HEK293 (cell line): ENCODE results near the gene STX3.

Source experiments
- BCL11B ChIP-seq: fragments of 450-650 bp; formaldehyde crosslinking; IDR thresholded peaks from 2 replicates; pipeline ENCODE4 v1.5.1; 2016; ENCODE audit warnings: low read depth, missing biosample characterization, missing genetic modification characterization
- EGR2 ChIP-seq: fragments of 450-650 bp; formaldehyde crosslinking; IDR thresholded peaks from 2 replicates; pipeline ENCODE4 v1.5.1; 2016; ENCODE audit warnings: low read depth, missing biosample characterization, missing genetic modification characterization
- GFI1B ChIP-seq: fragments of 450-650 bp; formaldehyde crosslinking; IDR thresholded peaks from 2 replicates; pipeline ENCODE4 v1.5.1; 2016; ENCODE audit warnings: missing biosample characterization, missing genetic modification characterization
- GLIS1 ChIP-seq: fragments of 450-650 bp; formaldehyde crosslinking; IDR thresholded peaks from 2 replicates; pipeline ENCODE4 v1.5.1; 2016; ENCODE audit warnings: missing biosample characterization, missing genetic modification characterization
- KLF16 ChIP-seq: fragments of 450-650 bp; formaldehyde crosslinking; IDR thresholded peaks from 2 replicates; pipeline ENCODE4 v1.5.1; 2017; ENCODE audit warnings: missing biosample characterization, missing genetic modification characterization
- KLF9 ChIP-seq: fragments of 450-650 bp; formaldehyde crosslinking; IDR thresholded peaks from 2 replicates; pipeline ENCODE4 v1.5.1; 2016; ENCODE audit warnings: missing biosample characterization, missing genetic modification characterization, low read depth
- MEIS1 ChIP-seq: sonication (generic); formaldehyde crosslinking; IDR thresholded peaks from 2 replicates; pipeline ENCODE4 v1.8.1; 2022; ENCODE audit warnings: missing genetic modification reagents, mild to moderate bottlenecking, borderline replicate concordance
- SALL2 ChIP-seq: fragments of 450-650 bp; formaldehyde crosslinking; IDR thresholded peaks from 2 replicates; pipeline ENCODE4 v1.5.0; 2017; ENCODE audit warnings: missing biosample characterization, mild to moderate bottlenecking, missing genetic modification characterization, borderline replicate concordance
- TRIM28 ChIP-seq: IDR thresholded peaks from 2 replicates; pipeline ENCODE4 v1.6.1; 2011; ENCODE audit warnings: low read length, control low read depth, borderline replicate concordance
- ZFP3 ChIP-seq: fragments of 450-650 bp; formaldehyde crosslinking; IDR thresholded peaks from 2 replicates; pipeline ENCODE4 v1.5.1; 2016; ENCODE audit warnings: low read depth, missing biosample characterization, missing genetic modification characterization
- ZFP41 ChIP-seq: fragments of 450-650 bp; formaldehyde crosslinking; IDR thresholded peaks from 2 replicates; pipeline ENCODE4 v1.5.1; 2016; ENCODE audit warnings: missing biosample characterization, missing genetic modification characterization, borderline replicate concordance
- ZFP69B ChIP-seq: fragments of 450-650 bp; formaldehyde crosslinking; IDR thresholded peaks from 2 replicates; pipeline ENCODE4 v1.5.1; 2016; ENCODE audit warnings: missing biosample characterization, missing genetic modification characterization
- ZNF133 ChIP-seq: fragments of 450-650 bp; formaldehyde crosslinking; IDR thresholded peaks from 2 replicates; pipeline ENCODE4 v1.5.1; 2016; ENCODE audit warnings: missing biosample characterization, missing genetic modification characterization
- ZNF146 ChIP-seq: fragments of 450-650 bp; formaldehyde crosslinking; IDR thresholded peaks from 2 replicates; pipeline ENCODE4 v1.5.1; 2016; ENCODE audit warnings: missing biosample characterization, missing genetic modification characterization
- ZNF16 ChIP-seq: fragments of 450-650 bp; formaldehyde crosslinking; IDR thresholded peaks from 2 replicates; pipeline ENCODE4 v1.5.1; 2016; ENCODE audit warnings: low read depth, missing biosample characterization, missing genetic modification characterization
- ZNF169 ChIP-seq: fragments of 450-650 bp; formaldehyde crosslinking; IDR thresholded peaks from 2 replicates; pipeline ENCODE4 v1.5.1; 2016; ENCODE audit warnings: missing biosample characterization, missing genetic modification characterization
- ZNF221 ChIP-seq: fragments of 450-650 bp; formaldehyde crosslinking; IDR thresholded peaks from 2 replicates; pipeline ENCODE4 v1.5.1; 2017; ENCODE audit warnings: missing biosample characterization, missing genetic modification characterization, borderline replicate concordance
- ZNF223 ChIP-seq: fragments of 450-650 bp; formaldehyde crosslinking; IDR thresholded peaks from 2 replicates; pipeline ENCODE4 v1.5.1; 2016; ENCODE audit warnings: missing biosample characterization, missing genetic modification characterization
- ZNF24 ChIP-seq: fragments of 450-650 bp; formaldehyde crosslinking; IDR thresholded peaks from 2 replicates; pipeline ENCODE4 v1.5.1; 2016; ENCODE audit warnings: missing biosample characterization, missing genetic modification characterization
- ZNF354C ChIP-seq: fragments of 450-650 bp; formaldehyde crosslinking; IDR thresholded peaks from 2 replicates; pipeline ENCODE4 v1.5.1; 2016; ENCODE audit warnings: missing biosample characterization, missing genetic modification characterization, low read depth, borderline replicate concordance
- ZNF416 ChIP-seq: fragments of 450-650 bp; formaldehyde crosslinking; IDR thresholded peaks from 2 replicates; pipeline ENCODE4 v1.5.1; 2016; ENCODE audit warnings: missing biosample characterization, missing genetic modification characterization
- ZNF423 ChIP-seq: fragments of 450-650 bp; formaldehyde crosslinking; IDR thresholded peaks from 2 replicates; pipeline ENCODE4 v1.5.1; 2016; ENCODE audit warnings: missing biosample characterization, missing genetic modification characterization
- ZNF473 ChIP-seq: fragments of 450-650 bp; formaldehyde crosslinking; IDR thresholded peaks from 2 replicates; pipeline ENCODE4 v1.5.1; 2017; ENCODE audit warnings: missing biosample characterization, missing genetic modification characterization
- ZNF544 ChIP-seq: fragments of 450-650 bp; formaldehyde crosslinking; IDR thresholded peaks from 2 replicates; pipeline ENCODE4 v1.5.0; 2017; ENCODE audit warnings: missing biosample characterization, missing genetic modification characterization
- ZNF571 ChIP-seq: fragments of 450-650 bp; formaldehyde crosslinking; IDR thresholded peaks from 2 replicates; pipeline ENCODE4 v1.5.0; 2017; ENCODE audit warnings: missing biosample characterization, missing genetic modification characterization
- ZNF600 ChIP-seq: fragments of 450-650 bp; formaldehyde crosslinking; IDR thresholded peaks from 2 replicates; pipeline ENCODE4 v1.5.1; 2016; ENCODE audit warnings: missing biosample characterization, missing genetic modification characterization
- ZNF621 ChIP-seq: fragments of 450-650 bp; formaldehyde crosslinking; IDR thresholded peaks from 2 replicates; pipeline ENCODE4 v1.5.1; 2017; ENCODE audit warnings: missing biosample characterization, missing genetic modification characterization
- ZNF629 ChIP-seq: fragments of 450-650 bp; formaldehyde crosslinking; IDR thresholded peaks from 2 replicates; pipeline ENCODE4 v1.5.1; 2017; ENCODE audit warnings: missing biosample characterization, missing genetic modification characterization
- ZSCAN30 ChIP-seq: fragments of 450-650 bp; IDR thresholded peaks from 2 replicates; pipeline ENCODE4 v1.5.1; 2018; ENCODE audit warnings: missing biosample characterization, mild to moderate bottlenecking, missing genetic modification characterization, moderate library complexity
- TF ChIP-seq, protein P1 (sequence below): fragments of 450-650 bp; formaldehyde crosslinking; IDR thresholded peaks from 2 replicates; pipeline ENCODE4 v1.5.1; 2017; ENCODE audit warnings: missing biosample characterization, missing genetic modification characterization
- TF ChIP-seq, protein P2 (sequence below): fragments of 450-650 bp; formaldehyde crosslinking; IDR thresholded peaks from 2 replicates; pipeline ENCODE4 v1.5.1; 2016; ENCODE audit warnings: missing biosample characterization, missing genetic modification characterization
- TF ChIP-seq, protein P3 (sequence below): fragments of 450-650 bp; formaldehyde crosslinking; IDR thresholded peaks from 2 replicates; pipeline ENCODE4 v1.5.1; 2016; ENCODE audit warnings: missing biosample characterization, missing genetic modification characterization, borderline replicate concordance
- TF ChIP-seq, protein P4 (sequence below): fragments of 450-650 bp; formaldehyde crosslinking; optimal IDR thresholded peaks from 2 replicates; pipeline ENCODE3; 2016; ENCODE audit warnings: missing biosample characterization, mild to moderate bottlenecking, missing genetic modification characterization

Gene STX3

DNA sequence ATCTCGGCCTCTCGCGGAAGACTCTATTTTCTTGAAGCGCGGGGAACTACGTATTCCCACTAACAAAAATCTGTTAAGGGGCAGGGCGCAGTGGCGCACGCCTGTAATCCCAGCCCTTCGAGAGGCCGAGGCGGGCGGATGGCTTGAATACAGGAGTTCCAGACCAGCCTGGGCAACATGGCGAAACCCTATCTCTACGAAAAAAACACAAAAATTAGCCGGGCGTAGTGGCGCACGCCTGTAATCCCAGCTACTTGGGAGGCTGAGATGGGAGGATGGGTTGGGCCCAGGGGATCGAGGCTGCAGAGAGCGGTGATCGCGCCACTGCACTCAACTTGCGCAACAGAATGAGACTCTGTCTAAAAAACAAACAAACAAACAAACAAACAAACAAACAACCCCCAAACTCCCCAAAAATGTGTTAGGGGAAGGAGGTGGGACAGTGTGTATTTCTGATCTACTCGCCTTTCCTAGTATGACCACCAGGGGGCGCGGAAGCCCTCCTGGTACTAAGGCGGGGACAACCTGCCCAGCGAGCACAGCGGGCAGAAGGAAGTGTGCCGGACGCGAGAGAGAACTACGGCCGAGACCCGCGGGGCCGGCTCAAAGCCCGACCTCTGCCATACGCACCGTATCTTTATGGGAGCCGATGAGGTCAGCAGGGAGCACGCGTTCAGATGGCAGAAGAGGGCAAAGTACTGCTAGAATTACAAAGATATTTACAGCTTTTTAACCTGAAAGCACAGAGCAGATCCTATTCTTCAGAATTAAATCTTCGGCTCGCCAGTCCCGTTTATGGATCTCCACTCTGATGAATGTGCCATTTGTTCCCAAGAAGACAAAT lies 1.3 kb upstream of the STX3 start (continued):
- TF ChIP-seq, protein P1, sequence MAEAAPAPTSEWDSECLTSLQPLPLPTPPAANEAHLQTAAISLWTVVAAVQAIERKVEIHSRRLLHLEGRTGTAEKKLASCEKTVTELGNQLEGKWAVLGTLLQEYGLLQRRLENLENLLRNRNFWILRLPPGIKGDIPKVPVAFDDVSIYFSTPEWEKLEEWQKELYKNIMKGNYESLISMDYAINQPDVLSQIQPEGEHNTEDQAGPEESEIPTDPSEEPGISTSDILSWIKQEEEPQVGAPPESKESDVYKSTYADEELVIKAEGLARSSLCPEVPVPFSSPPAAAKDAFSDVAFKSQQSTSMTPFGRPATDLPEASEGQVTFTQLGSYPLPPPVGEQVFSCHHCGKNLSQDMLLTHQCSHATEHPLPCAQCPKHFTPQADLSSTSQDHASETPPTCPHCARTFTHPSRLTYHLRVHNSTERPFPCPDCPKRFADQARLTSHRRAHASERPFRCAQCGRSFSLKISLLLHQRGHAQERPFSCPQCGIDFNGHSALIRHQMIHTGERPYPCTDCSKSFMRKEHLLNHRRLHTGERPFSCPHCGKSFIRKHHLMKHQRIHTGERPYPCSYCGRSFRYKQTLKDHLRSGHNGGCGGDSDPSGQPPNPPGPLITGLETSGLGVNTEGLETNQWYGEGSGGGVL (tag by site-specific recombination), result no peak
- no peak for TF ChIP-seq MEIS1
- no peak; the same call in 1 of the 2 replicates for TF ChIP-seq ZNF24 (tag by site-specific recombination)
- peak; percentile 56 for TF ChIP-seq ZNF629 (tag by site-specific recombination)
- peak; percentile 49; the same call in 1 of the 2 replicates for TF ChIP-seq KLF9
- TF ChIP-seq ZNF600 (tag by site-specific recombination), result no peak
- TF ChIP-seq BCL11B, result no peak
- no peak for TF ChIP-seq SALL2 (tag by site-specific recombination)
- TF ChIP-seq ZFP3 (tag by site-specific recombination), result no peak
- TF ChIP-seq ZNF416 (tag by site-specific recombination), result no peak
- TF ChIP-seq ZNF221 (tag by site-specific recombination), result no peak
- no peak for TF ChIP-seq ZNF133 (tag by site-specific recombination)
- no peak for TF ChIP-seq GFI1B (tag by site-specific recombination)
- TF ChIP-seq, protein P2, sequence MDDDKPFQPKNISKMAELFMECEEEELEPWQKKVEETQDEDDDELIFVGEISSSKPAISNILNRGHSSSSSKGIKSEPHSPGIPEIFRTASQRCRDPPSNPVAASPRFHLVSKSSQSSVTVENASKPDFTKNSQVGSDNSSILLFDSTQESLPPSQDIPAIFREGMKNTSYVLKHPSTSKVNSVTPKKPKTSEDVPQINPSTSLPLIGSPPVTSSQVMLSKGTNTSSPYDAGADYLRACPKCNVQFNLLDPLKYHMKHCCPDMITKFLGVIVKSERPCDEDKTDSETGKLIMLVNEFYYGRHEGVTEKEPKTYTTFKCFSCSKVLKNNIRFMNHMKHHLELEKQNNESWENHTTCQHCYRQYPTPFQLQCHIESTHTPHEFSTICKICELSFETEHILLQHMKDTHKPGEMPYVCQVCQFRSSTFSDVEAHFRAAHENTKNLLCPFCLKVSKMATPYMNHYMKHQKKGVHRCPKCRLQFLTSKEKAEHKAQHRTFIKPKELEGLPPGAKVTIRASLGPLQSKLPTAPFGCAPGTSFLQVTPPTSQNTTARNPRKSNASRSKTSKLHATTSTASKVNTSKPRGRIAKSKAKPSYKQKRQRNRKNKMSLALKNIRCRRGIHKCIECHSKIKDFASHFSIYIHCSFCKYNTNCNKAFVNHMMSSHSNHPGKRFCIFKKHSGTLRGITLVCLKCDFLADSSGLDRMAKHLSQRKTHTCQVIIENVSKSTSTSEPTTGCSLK (tag by site-specific recombination), result no peak
- TF ChIP-seq, protein P3, sequence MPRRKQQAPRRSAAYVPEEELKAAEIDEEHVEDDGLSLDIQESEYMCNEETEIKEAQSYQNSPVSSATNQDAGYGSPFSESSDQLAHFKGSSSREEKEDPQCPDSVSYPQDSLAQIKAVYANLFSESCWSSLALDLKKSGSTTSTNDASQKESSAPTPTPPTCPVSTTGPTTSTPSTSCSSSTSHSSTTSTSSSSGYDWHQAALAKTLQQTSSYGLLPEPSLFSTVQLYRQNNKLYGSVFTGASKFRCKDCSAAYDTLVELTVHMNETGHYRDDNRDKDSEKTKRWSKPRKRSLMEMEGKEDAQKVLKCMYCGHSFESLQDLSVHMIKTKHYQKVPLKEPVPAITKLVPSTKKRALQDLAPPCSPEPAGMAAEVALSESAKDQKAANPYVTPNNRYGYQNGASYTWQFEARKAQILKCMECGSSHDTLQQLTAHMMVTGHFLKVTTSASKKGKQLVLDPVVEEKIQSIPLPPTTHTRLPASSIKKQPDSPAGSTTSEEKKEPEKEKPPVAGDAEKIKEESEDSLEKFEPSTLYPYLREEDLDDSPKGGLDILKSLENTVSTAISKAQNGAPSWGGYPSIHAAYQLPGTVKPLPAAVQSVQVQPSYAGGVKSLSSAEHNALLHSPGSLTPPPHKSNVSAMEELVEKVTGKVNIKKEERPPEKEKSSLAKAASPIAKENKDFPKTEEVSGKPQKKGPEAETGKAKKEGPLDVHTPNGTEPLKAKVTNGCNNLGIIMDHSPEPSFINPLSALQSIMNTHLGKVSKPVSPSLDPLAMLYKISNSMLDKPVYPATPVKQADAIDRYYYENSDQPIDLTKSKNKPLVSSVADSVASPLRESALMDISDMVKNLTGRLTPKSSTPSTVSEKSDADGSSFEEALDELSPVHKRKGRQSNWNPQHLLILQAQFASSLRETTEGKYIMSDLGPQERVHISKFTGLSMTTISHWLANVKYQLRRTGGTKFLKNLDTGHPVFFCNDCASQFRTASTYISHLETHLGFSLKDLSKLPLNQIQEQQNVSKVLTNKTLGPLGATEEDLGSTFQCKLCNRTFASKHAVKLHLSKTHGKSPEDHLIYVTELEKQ (tag by site-specific recombination), result no peak; the same call in 1 of the 2 replicates
- TF ChIP-seq EGR2, result no peak
- TF ChIP-seq ZNF16 (tag by site-specific recombination), result no peak
- TF ChIP-seq KLF16 (tag by site-specific recombination), result peak; percentile 54; the same call in 1 of the 2 replicates
- TF ChIP-seq ZNF354C (tag by site-specific recombination), result no peak
- TF ChIP-seq ZNF473 (tag by site-specific recombination), result no peak
- peak; percentile 86 for TF ChIP-seq ZSCAN30 (tag by site-specific recombination)
- TF ChIP-seq ZFP41 (tag by site-specific recombination), result no peak
- no peak for TF ChIP-seq ZNF621 (tag by site-specific recombination)
- no peak for TF ChIP-seq ZNF146 (tag by site-specific recombination)
- TF ChIP-seq TRIM28, result 0 out of 2 replicates have a peak, but pooled peaks have one; percentile 20
- peak; percentile 29; the same call in 1 of the 2 replicates for TF ChIP-seq ZFP69B (tag by site-specific recombination)
- no peak for TF ChIP-seq ZNF223 (tag by site-specific recombination)
- no peak for TF ChIP-seq GLIS1 (tag by site-specific recombination)
- TF ChIP-seq ZNF423 (tag by site-specific recombination), result no peak
- no peak for TF ChIP-seq ZNF169 (tag by site-specific recombination)
- TF ChIP-seq, protein P4, sequence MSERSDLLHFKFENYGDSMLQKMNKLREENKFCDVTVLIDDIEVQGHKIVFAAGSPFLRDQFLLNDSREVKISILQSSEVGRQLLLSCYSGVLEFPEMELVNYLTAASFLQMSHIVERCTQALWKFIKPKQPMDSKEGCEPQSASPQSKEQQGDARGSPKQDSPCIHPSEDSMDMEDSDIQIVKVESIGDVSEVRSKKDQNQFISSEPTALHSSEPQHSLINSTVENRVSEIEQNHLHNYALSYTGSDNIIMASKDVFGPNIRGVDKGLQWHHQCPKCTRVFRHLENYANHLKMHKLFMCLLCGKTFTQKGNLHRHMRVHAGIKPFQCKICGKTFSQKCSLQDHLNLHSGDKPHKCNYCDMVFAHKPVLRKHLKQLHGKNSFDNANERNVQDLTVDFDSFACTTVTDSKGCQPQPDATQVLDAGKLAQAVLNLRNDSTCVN (tag by site-specific recombination), result peak; percentile 51
- no peak for TF ChIP-seq ZNF571 (tag by site-specific recombination)
- no peak for TF ChIP-seq ZNF544 (tag by site-specific recombination)
